ENCODE data around the gene MAPK10.
"Not testable (repeated sequence)": the region's sequence is repeated elsewhere in the genome, so short reads cannot be mapped to it uniquely, and the experiment has no call there.

Gene MAPK10

GRCh38 chr4:86184901-86185285 lies 175.0 kb downstream of the MAPK10 start:
- DNase-seq (ENCODE audit: low spot score) = no peak

GRCh38 chr4:86184216-86184900 lies 175.5 kb downstream of the MAPK10 start:
- no peak for DNase-seq (ENCODE audit: low spot score)

- no peak for DNase-seq (ENCODE audit: low spot score)
Observed at GRCh38 chr4:86181585-86181984, 178.3 kb downstream of the MAPK10 start.

GRCh38 chr4:86178211-86178610 lies 181.6 kb downstream of the MAPK10 start:
- DNase-seq (ENCODE audit: low spot score) = no peak

GRCh38 chr4:86174506-86174905 lies 185.3 kb downstream of the MAPK10 start:
- no peak for DNase-seq (ENCODE audit: low spot score)

- DNase-seq (ENCODE audit: low spot score) = not testable (repeated sequence)
Observed at GRCh38 chr4:86168335-86168734, 191.5 kb downstream of the MAPK10 start.

GRCh38 chr4:86160426-86160825 lies 199.4 kb downstream of the MAPK10 start:
- no peak for DNase-seq (ENCODE audit: low spot score)

GRCh38 chr4:86159216-86159615 lies 200.6 kb downstream of the MAPK10 start:
- no peak for DNase-seq (ENCODE audit: low spot score)

- DNase-seq (ENCODE audit: low spot score) = no peak
Observed at GRCh38 chr4:86156531-86156930, 203.3 kb downstream of the MAPK10 start.

GRCh38 chr4:86155766-86156165 lies 204.1 kb downstream of the MAPK10 start:
- no peak for DNase-seq (ENCODE audit: low spot score)

- DNase-seq (ENCODE audit: low spot score) = no peak
Observed at GRCh38 chr4:86152454-86152853, 207.4 kb downstream of the MAPK10 start.

- DNase-seq (ENCODE audit: low spot score) = no peak
Observed at GRCh38 chr4:86151196-86151595, 208.7 kb downstream of the MAPK10 start.

GRCh38 chr4:86141161-86141560 lies 218.7 kb downstream of the MAPK10 start:
- no peak for DNase-seq (ENCODE audit: low spot score)

GRCh38 chr4:86132468-86132867 lies 227.4 kb downstream of the MAPK10 start:
- no peak for DNase-seq (ENCODE audit: low spot score)

- DNase-seq (ENCODE audit: low spot score) = no peak
Observed at GRCh38 chr4:86131456-86131855, 228.4 kb downstream of the MAPK10 start.

- DNase-seq (ENCODE audit: low spot score) = no peak
Observed at GRCh38 chr4:86130160-86130933, 229.5 kb downstream of the MAPK10 start.

- no peak for DNase-seq (ENCODE audit: low spot score)
Observed at GRCh38 chr4:86129546-86129945, 230.3 kb downstream of the MAPK10 start.

GRCh38 chr4:86122404-86122803 lies 237.4 kb downstream of the MAPK10 start:
- DNase-seq (ENCODE audit: low spot score) = no peak

- no peak for DNase-seq (ENCODE audit: low spot score)
Observed at GRCh38 chr4:86118711-86119110, 241.1 kb downstream of the MAPK10 start.

GRCh38 chr4:86117705-86118302 lies 242.0 kb downstream of the MAPK10 start:
- no peak for DNase-seq (ENCODE audit: low spot score)

- no peak for DNase-seq (ENCODE audit: low spot score)
Observed at GRCh38 chr4:86114563-86114962, 245.3 kb downstream of the MAPK10 start.

GRCh38 chr4:86108834-86109233 lies 251.0 kb downstream of the MAPK10 start:
- DNase-seq (ENCODE audit: low spot score) = no peak

GRCh38 chr4:86108137-86108536 lies 251.7 kb downstream of the MAPK10 start:
- no peak for DNase-seq (ENCODE audit: low spot score)

Data from hematopoietic multipotent progenitor cell treated with erythropoietin and hydrocortisone succinate and interleukin-3 and kit ligand, for 15 days (in vitro differentiated cells).